ENCODE data around the gene COA8. TPM values are rescaled to one million over a fixed set of nuclear protein-coding genes. Genes with fewer than 3 reads are reported as not detected.

Gene COA8
- total RNA-seq, 1 experiment from 2014 or later, result 37.2 TPM

DNA sequence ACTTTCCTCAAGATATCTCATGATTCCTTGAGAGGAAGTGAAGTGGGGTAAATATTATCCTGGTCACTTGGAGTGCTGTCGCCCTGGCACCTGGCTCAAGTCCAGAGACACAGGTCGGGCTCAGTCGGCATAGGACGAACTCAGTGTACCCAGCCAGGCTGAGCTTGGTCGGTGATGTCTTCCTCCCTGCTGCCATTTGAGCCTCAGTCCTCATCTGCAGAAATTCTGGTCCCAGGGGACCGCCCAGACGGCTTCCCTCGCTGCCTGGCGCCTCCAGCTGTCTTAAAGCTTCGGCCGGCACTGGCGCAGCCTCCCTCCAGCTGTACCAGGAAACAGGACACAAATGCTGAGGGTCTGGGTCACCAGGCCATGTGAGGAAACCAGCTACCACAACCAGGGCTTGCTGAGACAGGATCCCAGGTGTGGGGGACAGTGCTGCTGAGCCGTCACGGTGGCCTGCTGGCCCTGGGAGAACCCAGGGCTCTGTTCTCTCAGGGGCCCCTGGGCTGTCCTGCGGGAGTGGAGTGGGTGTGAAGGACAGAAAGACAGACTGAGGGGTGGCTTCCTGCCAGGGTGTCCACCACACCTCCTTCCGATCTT, 61.2 kb downstream of the COA8 start:
- TF ChIP-seq, protein P1, sequence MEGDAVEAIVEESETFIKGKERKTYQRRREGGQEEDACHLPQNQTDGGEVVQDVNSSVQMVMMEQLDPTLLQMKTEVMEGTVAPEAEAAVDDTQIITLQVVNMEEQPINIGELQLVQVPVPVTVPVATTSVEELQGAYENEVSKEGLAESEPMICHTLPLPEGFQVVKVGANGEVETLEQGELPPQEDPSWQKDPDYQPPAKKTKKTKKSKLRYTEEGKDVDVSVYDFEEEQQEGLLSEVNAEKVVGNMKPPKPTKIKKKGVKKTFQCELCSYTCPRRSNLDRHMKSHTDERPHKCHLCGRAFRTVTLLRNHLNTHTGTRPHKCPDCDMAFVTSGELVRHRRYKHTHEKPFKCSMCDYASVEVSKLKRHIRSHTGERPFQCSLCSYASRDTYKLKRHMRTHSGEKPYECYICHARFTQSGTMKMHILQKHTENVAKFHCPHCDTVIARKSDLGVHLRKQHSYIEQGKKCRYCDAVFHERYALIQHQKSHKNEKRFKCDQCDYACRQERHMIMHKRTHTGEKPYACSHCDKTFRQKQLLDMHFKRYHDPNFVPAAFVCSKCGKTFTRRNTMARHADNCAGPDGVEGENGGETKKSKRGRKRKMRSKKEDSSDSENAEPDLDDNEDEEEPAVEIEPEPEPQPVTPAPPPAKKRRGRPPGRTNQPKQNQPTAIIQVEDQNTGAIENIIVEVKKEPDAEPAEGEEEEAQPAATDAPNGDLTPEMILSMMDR (IDR thresholded peaks at IDR 0.05; ENCODE audit: unreplicated experiment), result no peak
- CTCF ChIA-PET, result interaction anchor here (0.6 to 1.2 kb wide), 2 partner anchors 30 to 85 kb away, joined by 3 read pairs; no protein-coding TSS in a partner anchor
- DNase-seq, result peak; percentile 37
- peaks cover 27% of the 10 kb centered on the region for H3K36me3 Mint-ChIP-seq (ENCODE audit: insufficient read depth, unreplicated experiment)
- peaks cover 29% of the 10 kb centered on the region for H3K4me1 Mint-ChIP-seq (ENCODE audit: low read depth, unreplicated experiment)
- no TSS peak for BruUV-seq (replicated peaks)
- H3K4me3 Mint-ChIP-seq (ENCODE audit: low read depth, unreplicated experiment), result no peak overlapping the region
- H3K27me3 Mint-ChIP-seq (ENCODE audit: unreplicated experiment), result no peaks in the 10 kb centered on the region
- H3K9me3 Mint-ChIP-seq (ENCODE audit: low read depth, unreplicated experiment), result no peaks in the 10 kb centered on the region
- intact Hi-C loops (cut with micrococcal nuclease; ENCODE audit: unreplicated experiment), result loop anchor here (10.0 kb wide), 1 partner anchor 49 kb away; no protein-coding TSS in a partner anchor
- no peak overlapping the region for H3K27ac Mint-ChIP-seq (ENCODE audit: unreplicated experiment)

DNA sequence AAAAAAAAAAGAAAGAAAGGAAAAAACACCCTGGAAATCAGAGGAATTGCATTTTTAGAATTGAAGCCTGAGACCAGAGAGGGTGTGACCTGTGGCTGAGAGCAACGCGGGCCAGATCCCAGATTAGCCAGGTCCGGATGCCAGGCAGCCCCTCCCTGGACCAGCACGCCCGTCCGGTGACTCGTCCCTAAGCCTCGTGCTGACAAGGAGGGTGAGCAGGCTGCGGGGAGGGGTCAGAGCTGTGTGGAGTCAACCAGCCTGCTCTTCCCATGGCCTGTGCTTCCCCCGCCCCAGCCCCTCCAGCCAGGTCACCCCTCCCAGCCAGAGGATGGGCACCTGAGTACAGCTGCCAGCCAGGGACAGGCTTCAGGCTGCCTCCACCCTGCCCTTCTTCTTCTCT, 62.1 kb downstream of the COA8 start:
- CTCF ChIA-PET, result interaction anchor here (0.6 to 1.2 kb wide), 2 partner anchors 13 to 31 kb away, joined by 3 read pairs; no protein-coding TSS in a partner anchor
- peaks cover 35% of the 10 kb centered on the region for H3K36me3 Mint-ChIP-seq (ENCODE audit: insufficient read depth, unreplicated experiment)
- H3K27me3 Mint-ChIP-seq (ENCODE audit: unreplicated experiment), result no peaks in the 10 kb centered on the region
- peak overlapping the region; percentile 80 for H3K27ac Mint-ChIP-seq (ENCODE audit: unreplicated experiment)
- H3K9me3 Mint-ChIP-seq (ENCODE audit: low read depth, unreplicated experiment), result no peaks in the 10 kb centered on the region
- peaks cover 29% of the 10 kb centered on the region for H3K4me1 Mint-ChIP-seq (ENCODE audit: low read depth, unreplicated experiment)
- TF ChIP-seq, protein P1 (IDR thresholded peaks at IDR 0.05; ENCODE audit: unreplicated experiment), result no peak
- H3K4me3 Mint-ChIP-seq (ENCODE audit: low read depth, unreplicated experiment), result no peak overlapping the region
- peak; percentile 82 for DNase-seq
- intact Hi-C loops (cut with micrococcal nuclease; ENCODE audit: unreplicated experiment), result loop anchor here (10.0 kb wide), 1 partner anchor 50 kb away; no protein-coding TSS in a partner anchor
- BruUV-seq (replicated peaks), result no TSS peak

DNA sequence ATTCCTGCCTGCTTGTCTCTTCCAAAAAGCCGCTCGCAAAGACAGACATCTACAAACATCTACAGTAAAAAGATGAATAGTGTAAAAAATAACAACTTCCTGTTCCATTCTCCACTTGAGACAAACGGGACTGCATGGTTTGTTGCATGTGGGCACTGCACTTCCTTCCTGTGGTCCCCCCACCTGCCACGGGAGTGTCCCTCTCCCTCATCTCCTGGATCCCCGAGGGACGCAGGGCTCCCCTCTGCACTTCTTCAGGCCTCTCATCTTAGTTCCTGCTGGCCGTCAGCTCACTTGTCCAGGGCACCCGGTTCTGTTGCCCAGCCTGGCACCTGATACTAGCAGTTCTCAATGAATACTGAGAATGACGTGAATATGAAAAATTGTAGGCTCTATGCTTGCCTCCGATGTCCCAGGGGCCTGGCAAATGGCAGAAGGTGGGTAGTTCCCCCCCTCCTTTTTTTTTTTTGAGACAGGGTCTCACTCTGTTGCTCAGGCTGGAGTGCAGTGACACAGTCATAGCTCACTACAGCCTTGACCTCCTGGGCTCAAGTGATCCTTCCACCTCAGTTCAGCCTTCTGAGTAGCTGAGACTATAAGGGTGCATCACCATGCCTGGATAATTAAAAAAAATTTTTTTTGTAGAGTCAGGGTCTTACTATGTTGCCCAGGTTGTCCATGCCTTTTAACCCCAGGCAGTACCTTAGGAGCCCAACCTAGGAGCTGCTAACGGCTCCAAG, 62.8 kb downstream of the COA8 start:
- H3K4me1 Mint-ChIP-seq (ENCODE audit: low read depth, unreplicated experiment), result peaks cover 29% of the 10 kb centered on the region
- no peaks in the 10 kb centered on the region for H3K27me3 Mint-ChIP-seq (ENCODE audit: unreplicated experiment)
- TF ChIP-seq, protein P1 (IDR thresholded peaks at IDR 0.05; ENCODE audit: unreplicated experiment), result no peak
- H3K27ac Mint-ChIP-seq (ENCODE audit: unreplicated experiment), result peak overlapping the region; percentile 80
- no peak for DNase-seq
- no TSS peak for BruUV-seq (replicated peaks)
- CTCF ChIA-PET, result interaction anchor here (0.6 to 1.2 kb wide), 3 partner anchors 13 to 275 kb away, joined by 3 read pairs; no protein-coding TSS in a partner anchor
- no peak overlapping the region for H3K4me3 Mint-ChIP-seq (ENCODE audit: low read depth, unreplicated experiment)
- H3K9me3 Mint-ChIP-seq (ENCODE audit: low read depth, unreplicated experiment), result no peaks in the 10 kb centered on the region
- intact Hi-C loops (cut with micrococcal nuclease; ENCODE audit: unreplicated experiment), result loop anchor here (10.0 kb wide), 1 partner anchor 51 kb away; no protein-coding TSS in a partner anchor
- H3K36me3 Mint-ChIP-seq (ENCODE audit: insufficient read depth, unreplicated experiment), result peaks cover 39% of the 10 kb centered on the region

DNA sequence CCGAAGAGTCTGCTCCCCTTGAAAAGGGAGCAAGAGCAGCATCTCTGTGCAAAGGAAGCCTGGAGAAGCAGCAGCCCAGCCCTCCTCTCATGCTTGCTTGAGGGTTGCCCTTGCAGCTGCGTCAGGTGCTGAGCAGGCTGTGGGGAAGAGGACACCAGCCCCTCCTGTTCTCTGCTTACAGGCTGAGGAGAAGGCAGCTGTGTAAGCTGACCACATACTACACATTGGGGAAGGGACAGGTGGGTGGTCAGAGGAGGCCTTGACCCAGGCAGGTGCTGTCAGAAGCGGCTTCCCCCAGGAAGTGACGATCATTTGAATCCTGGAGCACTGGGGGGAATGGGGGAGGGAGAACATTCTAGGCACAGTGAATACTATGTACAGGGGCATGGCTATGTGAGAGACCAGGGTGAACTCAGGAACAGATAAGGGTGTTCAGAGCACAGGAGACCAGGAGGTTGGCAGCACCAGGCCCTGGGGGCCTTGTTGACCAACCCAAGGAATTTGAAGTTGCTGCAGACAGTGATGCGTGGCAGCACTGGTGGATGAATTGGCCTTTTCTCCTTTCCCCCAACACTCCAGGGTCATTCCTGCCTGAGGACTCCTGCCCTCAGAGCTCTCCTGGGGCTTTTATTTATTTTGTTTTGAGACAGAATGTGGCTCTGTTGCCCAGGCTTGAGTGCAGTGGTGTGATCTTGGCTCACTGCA, 63.5 kb downstream of the COA8 start:
- Mint-ChIP-seq H3K4me1 (ENCODE audit: low read depth, unreplicated experiment) (peaks cover 29% of the 10 kb centered on the region), H3K4me3 (ENCODE audit: low read depth, unreplicated experiment) (no peak overlapping the region), H3K9me3 (ENCODE audit: low read depth, unreplicated experiment) (no peaks in the 10 kb centered on the region), H3K36me3 (ENCODE audit: insufficient read depth, unreplicated experiment) (peaks cover 45% of the 10 kb centered on the region), H3K27me3 (ENCODE audit: unreplicated experiment) (no peaks in the 10 kb centered on the region), H3K27ac (ENCODE audit: unreplicated experiment) (no peak overlapping the region)
- CTCF ChIA-PET, result interaction anchor here (0.7 kb wide), 1 partner anchor 275 kb away, joined by 3 read pairs; no protein-coding TSS in a partner anchor
- no TSS peak for BruUV-seq (replicated peaks)
- no peak for DNase-seq
- intact Hi-C loops (cut with micrococcal nuclease; ENCODE audit: unreplicated experiment), result loop anchor here (10.0 kb wide), 1 partner anchor 51 kb away; no protein-coding TSS in a partner anchor
- TF ChIP-seq, protein P1 (IDR thresholded peaks at IDR 0.05; ENCODE audit: unreplicated experiment), result no peak
